Fibroblast of villous mesenchyme (primary cell): ENCODE data around the gene B4GALT1. TPM values are rescaled to one million over a fixed set of nuclear protein-coding genes. Genes with fewer than 3 reads are reported as not detected.
"Not testable (repeated sequence)": the region's sequence is repeated elsewhere in the genome, so short reads cannot be mapped to it uniquely, and the experiment has no call there.

Experiments used
- DNase-seq: peaks from one replicate; pipeline ENCODE4 v3.0.0-alpha.2; 2010; ENCODE audit warnings: low read depth
- H3K4me3 ChIP-seq: 2 replicates; pipeline ENCODE4 v1.5.1; 2011; ENCODE audit warnings: low read depth, mild to moderate bottlenecking, low read length
- CTCF ChIP-seq: IDR thresholded peaks from 2 replicates; pipeline ENCODE4 v1.5.1; 2012; ENCODE audit warnings: low read depth, mild to moderate bottlenecking, low read length; ENCODE audit not compliant: insufficient read depth
- total RNA-seq: library from RNA; depleted of rRNA; stranded (reverse); fragments of >200 nt; gene quantifications from 2 replicates; pipeline ENCODE4 v1.2.3, GENCODE V29; 2012

Gene B4GALT1
- total RNA-seq, 1 donor: 28.5 TPM

- DNase-seq: no peak
- H3K4me3 ChIP-seq: no peak overlapping the region
- TF ChIP-seq CTCF: no peak
Observed at GRCh38 chr9:33099754-33100153, 67.4 kb downstream of the B4GALT1 start.

GRCh38 chr9:33097192-33097591 is 69.9 kb downstream of the B4GALT1 start:
- DNase-seq: no peak

GRCh38 chr9:33092634-33093033 is 74.5 kb downstream of the B4GALT1 start:
- H3K4me3 ChIP-seq: no peak overlapping the region
- DNase-seq: no peak
- TF ChIP-seq CTCF: no peak

More at GRCh38 chr9:33097192-33097591, 69.9 kb downstream of the B4GALT1 start:
- no peak overlapping the region for H3K4me3 ChIP-seq
- TF ChIP-seq CTCF: no peak

- H3K4me3 ChIP-seq, DNase-seq: not testable (repeated sequence)
Observed at GRCh38 chr9:33085672-33086071, 81.5 kb downstream of the B4GALT1 start.

GRCh38 chr9:33082538-33083326 is 84.4 kb downstream of the B4GALT1 start:
- no peak for DNase-seq
- no peak for TF ChIP-seq CTCF
- H3K4me3 ChIP-seq: no peak overlapping the region

GRCh38 chr9:33082128-33082527 is 85.0 kb downstream of the B4GALT1 start:
- H3K4me3 ChIP-seq: no peak overlapping the region
- no peak for DNase-seq
- no peak for TF ChIP-seq CTCF

GRCh38 chr9:33081128-33081851 is 85.8 kb downstream of the B4GALT1 start:
- peak; percentile 78 for TF ChIP-seq CTCF
- peak; percentile 90 for DNase-seq
- peak overlapping the region; percentile 15 for H3K4me3 ChIP-seq
